Measurements from ENCODE around the gene TIGD4. TPM values are rescaled to one million over a fixed set of nuclear protein-coding genes. Genes with fewer than 3 reads are reported as not detected.

TIGD4 gene
- total and polyA plus RNA-seq, 4 donors, result 0.02 to 0.42 (median 0.23) TPM

- Histone ChIP-seq H3K9ac (ENCODE audit: low read depth in 1 of 2, low read length in 2 of 2) (no peak overlapping the region), H3K4me3 (ENCODE audit: low read depth in 1 of 3, low read length in 3 of 3) (no peak overlapping the region), H3K27ac (ENCODE audit: low read depth in 1 of 2, low read length in 2 of 2) (no peak overlapping the region), H3K36me3 (ENCODE audit: control insufficient read depth in 4 of 4, insufficient read depth in 3 of 4, low read depth in 1 of 4, low read length in 3 of 4) (peaks cover 0 to 3% (median 0%) of the 10 kb centered on the region in 4 donors), H3K9me3 (ENCODE audit: control insufficient read depth in 4 of 4, low read length in 3 of 4) (no peaks in the 10 kb centered on the region), H3K4me1 (ENCODE audit: control insufficient read depth in 4 of 4, insufficient read depth in 4 of 4, low read length in 3 of 4) (peaks cover 9 to 25% (median 17%) of the 10 kb centered on the region in 4 donors), H3K27me3 (ENCODE audit: control insufficient read depth in 4 of 4, insufficient read depth in 4 of 4, low read length in 3 of 4) (no peaks in the 10 kb centered on the region)
- 51% methylated on average over 3 of the region's 3 CpGs for WGBS
- TF ChIP-seq HNF4A (conservative IDR thresholded peaks at IDR 0.05) (peak; percentile 22 to 61), TAF1 (conservative IDR thresholded peaks at IDR 0.05) (no peak)
- DNase-seq (ENCODE audit: low spot score), result no peak
These were observed 6.4 kb upstream of the TIGD4 start for GRCh38 chr4:152785639-152786615.

- no peaks in the 10 kb centered on the region for H3K27me3 ChIP-seq (ENCODE audit: control insufficient read depth in 4 of 4, insufficient read depth in 4 of 4, low read length in 3 of 4)
These were observed 5.2 kb upstream of the TIGD4 start for GRCh38 chr4:152784490-152785350.

More at GRCh38 chr4:152784490-152785350, 5.2 kb upstream of the TIGD4 start:
- Histone ChIP-seq H3K4me3 (ENCODE audit: low read depth in 1 of 3, low read length in 3 of 3) (no peak overlapping the region), H3K9ac (ENCODE audit: low read depth in 1 of 2, low read length in 2 of 2) (no peak overlapping the region), H3K9me3 (ENCODE audit: control insufficient read depth in 4 of 4, low read length in 3 of 4) (no peaks in the 10 kb centered on the region), H3K4me1 (ENCODE audit: control insufficient read depth in 4 of 4, insufficient read depth in 4 of 4, low read length in 3 of 4) (peaks cover 8 to 32% (median 23%) of the 10 kb centered on the region in 4 donors), H3K36me3 (ENCODE audit: control insufficient read depth in 4 of 4, insufficient read depth in 3 of 4, low read depth in 1 of 4, low read length in 3 of 4) (peaks cover 0 to 3% (median 0%) of the 10 kb centered on the region in 4 donors), H3K27ac (ENCODE audit: low read depth in 1 of 2, low read length in 2 of 2) (no peak overlapping the region)
- no peak for DNase-seq (ENCODE audit: low spot score)
- TF ChIP-seq ZBTB33 (IDR thresholded peaks at IDR 0.05) (no peak), RAD21 (IDR thresholded peaks at IDR 0.05) (peak in 1 of 2 donors; percentile 47), CTCF (IDR thresholded peaks at IDR 0.05; ENCODE audit: low read depth, low read length, missing input control) (no peak), JUND (IDR thresholded peaks at IDR 0.05) (peak in 1 of 2 donors; percentile 15), HNF4A (conservative IDR thresholded peaks at IDR 0.05) (peak; percentile 9 to 32)
- 91% methylated on average over 4 of the region's 4 CpGs for WGBS
